NT2/D1 (cell line): ENCODE measurements around the gene BOC.

Experiments used
- DNase-seq: peaks from one replicate; pipeline ENCODE4 v3.0.0-alpha.2; 2011; ENCODE audit warnings: low read depth, low spot score
- H3K27me3 ChIP-seq: 2 replicates; pipeline ENCODE4 v1.6.0; 2011; ENCODE audit warnings: mild to moderate bottlenecking; ENCODE audit not compliant: insufficient read length, insufficient read depth
- H3K36me3 ChIP-seq: 2 replicates; pipeline ENCODE4 v1.6.1; 2011; ENCODE audit warnings: mild to moderate bottlenecking, low read length, mixed read lengths; ENCODE audit not compliant: insufficient read depth, insufficient read length
- H3K4me1 ChIP-seq: 2 replicates; pipeline ENCODE4 v1.5.1; 2011; ENCODE audit not compliant: insufficient read depth, insufficient read length
- H3K4me3 ChIP-seq: 2 replicates; pipeline ENCODE4 v1.5.1; 2011; ENCODE audit warnings: low read depth; ENCODE audit not compliant: insufficient read length
- H3K9ac ChIP-seq: 2 replicates; pipeline ENCODE4 v1.6.0; 2011; ENCODE audit warnings: low read depth; ENCODE audit not compliant: insufficient read length
- H3K9me3 ChIP-seq: 2 replicates; pipeline ENCODE4 v1.5.1; 2011; ENCODE audit warnings: mild to moderate bottlenecking, low read length; ENCODE audit not compliant: insufficient read depth
- SUZ12 ChIP-seq: IDR thresholded peaks from 2 replicates; pipeline ENCODE4 v1.6.1; 2011; ENCODE audit not compliant: insufficient read length, insufficient read depth; ENCODE audit errors: extremely low read depth
- YY1 ChIP-seq: IDR thresholded peaks from 2 replicates; pipeline ENCODE4 v1.6.1; 2011; ENCODE audit not compliant: insufficient read length, insufficient read depth
- ZNF274 ChIP-seq: IDR thresholded peaks from 2 replicates; pipeline ENCODE4 v1.6.1; 2011; ENCODE audit warnings: mild to moderate bottlenecking, low read depth, low read length

The BOC gene

GRCh38 chr3:113177526-113177925 is 33.8 kb upstream of the BOC start:
- Histone ChIP-seq H3K9ac (no peak overlapping the region), H3K36me3 (no peaks in the 10 kb centered on the region), H3K9me3 (peaks cover 11% of the 10 kb centered on the region; the same call in 1 of the 2 replicates), H3K4me1 (no peaks in the 10 kb centered on the region), H3K27me3 (no peaks in the 10 kb centered on the region), H3K4me3 (no peak overlapping the region)
- no peak for DNase-seq
- TF ChIP-seq ZNF274 = no peak
- TF ChIP-seq SUZ12 = no peak
- TF ChIP-seq YY1 = no peak

DNA sequence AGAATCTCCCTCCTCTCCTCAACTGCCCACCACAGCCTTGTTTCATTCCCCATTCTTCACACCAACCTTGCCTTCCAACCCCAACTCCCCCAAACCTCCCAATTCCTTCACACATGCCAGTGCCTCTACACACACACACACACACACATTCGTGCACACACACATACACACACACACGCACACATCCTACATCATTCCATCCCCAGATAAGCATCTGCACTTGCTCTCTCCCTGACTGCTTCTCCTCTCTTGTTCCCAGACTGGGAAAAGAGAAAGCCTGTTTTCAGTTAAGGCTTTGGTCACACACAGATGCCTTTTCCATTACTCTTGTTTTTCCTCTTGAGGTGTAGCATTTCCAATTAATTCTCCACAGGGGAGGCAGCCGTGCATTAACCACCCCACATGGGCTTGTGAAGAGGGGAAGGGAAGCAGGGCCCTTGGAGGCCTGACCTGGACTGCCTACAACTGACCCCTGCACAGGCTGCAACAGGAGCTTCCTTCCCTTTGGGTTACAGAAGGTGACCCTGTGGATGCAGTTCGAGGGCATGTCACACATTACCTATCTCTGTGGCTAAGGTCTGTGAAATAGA is 32.0 kb upstream of the BOC start:
- Histone ChIP-seq H3K9me3 (peaks cover 11% of the 10 kb centered on the region; the same call in 1 of the 2 replicates), H3K4me1 (no peaks in the 10 kb centered on the region), H3K36me3 (no peaks in the 10 kb centered on the region), H3K27me3 (no peaks in the 10 kb centered on the region), H3K4me3 (no peak overlapping the region), H3K9ac (no peak overlapping the region)
- no peak for DNase-seq
- TF ChIP-seq ZNF274 (no peak), SUZ12 (no peak), YY1 (no peak)

GRCh38 chr3:113183748-113184661 is 27.4 kb upstream of the BOC start:
- DNase-seq = no peak
- TF ChIP-seq YY1 (no peak), ZNF274 (no peak), SUZ12 (no peak)
- H3K9ac ChIP-seq = no peak overlapping the region
- peaks cover 17% of the 10 kb centered on the region for H3K9me3 ChIP-seq
- no peaks in the 10 kb centered on the region for H3K4me1 ChIP-seq
- H3K27me3 ChIP-seq = no peaks in the 10 kb centered on the region
- H3K36me3 ChIP-seq = no peaks in the 10 kb centered on the region
- H3K4me3 ChIP-seq = no peak overlapping the region

DNA sequence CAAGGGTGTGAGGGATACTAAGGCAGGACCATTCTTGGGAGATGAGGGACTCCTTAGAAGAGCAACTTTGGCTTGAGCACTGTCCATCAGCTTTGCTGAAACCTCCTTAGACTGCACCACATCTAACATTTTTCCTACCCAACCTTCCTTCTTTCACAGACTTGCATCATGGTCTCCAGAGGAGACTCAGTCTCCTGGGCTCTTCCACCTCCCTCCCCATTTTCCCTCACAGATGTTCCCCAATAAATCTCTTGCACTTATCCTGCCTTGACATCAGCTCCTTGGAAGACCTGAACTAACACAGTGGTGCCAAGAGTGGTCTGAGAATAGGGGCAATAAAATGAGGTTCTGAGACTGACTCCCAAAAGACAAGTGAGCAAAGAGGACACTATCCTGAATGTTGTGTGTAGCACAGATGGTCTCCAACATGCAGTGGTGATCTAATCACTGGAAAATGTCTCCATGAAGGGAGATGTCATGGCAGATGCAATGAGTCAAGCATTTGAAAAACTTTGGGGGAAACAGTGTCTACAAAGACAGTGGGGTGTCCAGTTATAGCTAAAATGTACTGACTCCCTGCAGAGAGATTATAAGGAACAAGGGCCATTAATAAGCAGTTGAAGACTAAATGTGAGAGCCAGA is 26.0 kb upstream of the BOC start:
- no peaks in the 10 kb centered on the region for H3K36me3 ChIP-seq
- no peak for DNase-seq
- peaks cover 20% of the 10 kb centered on the region for H3K9me3 ChIP-seq
- H3K9ac ChIP-seq = no peak overlapping the region
- no peaks in the 10 kb centered on the region for H3K4me1 ChIP-seq
- H3K4me3 ChIP-seq = no peak overlapping the region
- no peaks in the 10 kb centered on the region for H3K27me3 ChIP-seq
- TF ChIP-seq SUZ12 (no peak), ZNF274 (no peak), YY1 (no peak)

DNA sequence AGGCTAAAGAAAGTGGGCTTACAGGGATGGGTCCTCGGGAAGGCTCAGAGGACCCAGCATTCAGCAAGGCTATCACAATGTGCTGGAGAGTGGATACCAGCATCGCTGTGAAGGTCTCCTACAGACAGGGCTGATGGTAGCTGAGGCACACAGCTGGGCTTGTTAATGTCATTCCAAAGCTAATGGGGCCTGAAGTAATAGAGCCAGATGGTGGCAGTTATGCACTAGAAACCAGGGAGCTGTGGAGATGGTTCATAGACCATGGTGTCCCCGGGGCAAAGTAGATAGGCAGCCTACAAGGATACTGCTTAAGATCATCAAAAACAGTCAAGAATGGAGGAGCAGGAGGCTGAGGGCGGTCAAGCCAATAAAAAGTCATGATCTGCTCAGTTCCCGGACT is 24.8 kb upstream of the BOC start:
- DNase-seq = no peak
- TF ChIP-seq ZNF274 = no peak
- no peak for TF ChIP-seq YY1
- no peak for TF ChIP-seq SUZ12
- Histone ChIP-seq H3K36me3 (no peaks in the 10 kb centered on the region), H3K27me3 (no peaks in the 10 kb centered on the region), H3K9ac (no peak overlapping the region), H3K9me3 (peaks cover 23% of the 10 kb centered on the region), H3K4me3 (no peak overlapping the region), H3K4me1 (no peaks in the 10 kb centered on the region)

- Histone ChIP-seq H3K27me3 (no peaks in the 10 kb centered on the region), H3K36me3 (no peaks in the 10 kb centered on the region), H3K9me3 (peaks cover 13% of the 10 kb centered on the region), H3K4me1 (no peaks in the 10 kb centered on the region), H3K4me3 (no peak overlapping the region), H3K9ac (no peak overlapping the region)
- no peak for DNase-seq
- TF ChIP-seq ZNF274 (no peak), SUZ12 (no peak), YY1 (no peak)
Observed at GRCh38 chr3:113193288-113193687, 18.1 kb upstream of the BOC start.

DNA sequence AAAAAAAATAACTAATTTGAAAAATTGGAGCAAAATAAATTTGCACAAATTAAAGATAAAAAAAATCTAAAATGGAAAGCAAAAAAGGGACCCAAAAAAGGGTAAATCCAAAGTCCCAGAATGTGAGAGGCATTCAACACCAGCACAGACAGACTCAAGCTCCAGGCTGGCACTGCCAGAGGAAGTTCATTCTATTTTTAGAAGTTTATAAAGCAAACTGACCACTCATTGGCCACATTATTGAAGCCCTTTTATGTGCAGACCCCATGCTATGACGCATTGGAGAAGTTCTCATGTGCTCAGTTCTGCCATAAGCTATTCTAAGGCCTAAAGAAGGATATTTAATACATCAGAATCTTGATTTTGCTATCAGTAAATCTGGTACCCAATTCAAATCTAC is 17.6 kb upstream of the BOC start:
- TF ChIP-seq YY1 (no peak), ZNF274 (no peak), SUZ12 (no peak)
- Histone ChIP-seq H3K4me1 (no peaks in the 10 kb centered on the region), H3K36me3 (no peaks in the 10 kb centered on the region), H3K27me3 (no peaks in the 10 kb centered on the region), H3K9ac (no peak overlapping the region), H3K9me3 (peaks cover 8% of the 10 kb centered on the region), H3K4me3 (no peak overlapping the region)
- DNase-seq = no peak
